GM10266 (cell line): ENCODE measurements around the gene PITPNM3.

Experiments
- DNase-seq: peaks from one replicate; pipeline ENCODE4 v3.0.0; 2012; ENCODE audit errors: extremely low spot score
- TF ChIP-seq, protein P1 (sequence below): IDR thresholded peaks from 2 replicates; pipeline ENCODE4 v1.5.1; 2012; ENCODE audit warnings: mild to moderate bottlenecking, low read depth; ENCODE audit not compliant: control insufficient read depth, insufficient read depth; ENCODE audit errors: missing control alignments

PITPNM3 gene

DNA sequence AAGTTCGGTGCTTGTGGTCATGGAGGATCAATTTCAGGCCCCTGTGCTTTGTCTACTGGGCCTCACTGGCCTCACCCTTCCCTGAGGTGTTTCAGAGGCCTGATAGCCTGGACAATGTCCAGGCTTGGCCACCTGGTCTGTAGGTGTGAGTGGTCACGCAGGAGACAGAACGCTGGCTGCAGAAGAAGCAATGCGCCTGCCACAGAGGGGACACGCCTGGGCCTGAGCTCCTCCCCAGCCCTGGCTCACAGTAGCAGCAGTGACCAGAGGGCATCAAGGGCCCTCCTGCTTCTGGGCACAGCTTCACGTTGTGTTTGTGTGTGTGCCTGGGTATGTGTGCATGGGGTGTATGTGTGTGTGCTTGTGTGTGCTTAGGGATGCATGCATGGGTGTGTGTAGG lies 1.9 kb upstream of the PITPNM3 start:
- DNase-seq = no peak
- TF ChIP-seq, protein P1, sequence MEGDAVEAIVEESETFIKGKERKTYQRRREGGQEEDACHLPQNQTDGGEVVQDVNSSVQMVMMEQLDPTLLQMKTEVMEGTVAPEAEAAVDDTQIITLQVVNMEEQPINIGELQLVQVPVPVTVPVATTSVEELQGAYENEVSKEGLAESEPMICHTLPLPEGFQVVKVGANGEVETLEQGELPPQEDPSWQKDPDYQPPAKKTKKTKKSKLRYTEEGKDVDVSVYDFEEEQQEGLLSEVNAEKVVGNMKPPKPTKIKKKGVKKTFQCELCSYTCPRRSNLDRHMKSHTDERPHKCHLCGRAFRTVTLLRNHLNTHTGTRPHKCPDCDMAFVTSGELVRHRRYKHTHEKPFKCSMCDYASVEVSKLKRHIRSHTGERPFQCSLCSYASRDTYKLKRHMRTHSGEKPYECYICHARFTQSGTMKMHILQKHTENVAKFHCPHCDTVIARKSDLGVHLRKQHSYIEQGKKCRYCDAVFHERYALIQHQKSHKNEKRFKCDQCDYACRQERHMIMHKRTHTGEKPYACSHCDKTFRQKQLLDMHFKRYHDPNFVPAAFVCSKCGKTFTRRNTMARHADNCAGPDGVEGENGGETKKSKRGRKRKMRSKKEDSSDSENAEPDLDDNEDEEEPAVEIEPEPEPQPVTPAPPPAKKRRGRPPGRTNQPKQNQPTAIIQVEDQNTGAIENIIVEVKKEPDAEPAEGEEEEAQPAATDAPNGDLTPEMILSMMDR = no peak

DNA sequence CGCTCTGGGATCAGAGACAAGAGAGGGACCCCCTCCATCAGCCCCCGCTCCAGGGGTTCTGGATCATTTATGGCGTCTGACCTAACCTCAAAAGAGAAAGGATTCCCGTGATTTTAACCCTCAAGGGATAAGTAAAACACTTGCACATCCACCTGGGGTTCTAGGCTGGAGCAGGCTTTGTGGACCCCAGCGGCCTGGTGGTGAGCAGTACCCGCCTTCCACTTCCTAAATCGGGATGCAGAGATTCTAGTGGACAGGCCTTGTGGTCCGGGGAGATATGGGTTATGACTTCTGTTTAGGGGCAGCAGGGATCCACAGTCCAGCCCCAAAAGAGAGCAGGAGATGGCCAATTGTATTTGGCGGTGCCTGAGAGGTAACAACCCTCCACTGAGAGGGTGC lies 684 bp upstream of the PITPNM3 start:
- DNase-seq = no peak
- TF ChIP-seq, protein P1 = no peak

DNA sequence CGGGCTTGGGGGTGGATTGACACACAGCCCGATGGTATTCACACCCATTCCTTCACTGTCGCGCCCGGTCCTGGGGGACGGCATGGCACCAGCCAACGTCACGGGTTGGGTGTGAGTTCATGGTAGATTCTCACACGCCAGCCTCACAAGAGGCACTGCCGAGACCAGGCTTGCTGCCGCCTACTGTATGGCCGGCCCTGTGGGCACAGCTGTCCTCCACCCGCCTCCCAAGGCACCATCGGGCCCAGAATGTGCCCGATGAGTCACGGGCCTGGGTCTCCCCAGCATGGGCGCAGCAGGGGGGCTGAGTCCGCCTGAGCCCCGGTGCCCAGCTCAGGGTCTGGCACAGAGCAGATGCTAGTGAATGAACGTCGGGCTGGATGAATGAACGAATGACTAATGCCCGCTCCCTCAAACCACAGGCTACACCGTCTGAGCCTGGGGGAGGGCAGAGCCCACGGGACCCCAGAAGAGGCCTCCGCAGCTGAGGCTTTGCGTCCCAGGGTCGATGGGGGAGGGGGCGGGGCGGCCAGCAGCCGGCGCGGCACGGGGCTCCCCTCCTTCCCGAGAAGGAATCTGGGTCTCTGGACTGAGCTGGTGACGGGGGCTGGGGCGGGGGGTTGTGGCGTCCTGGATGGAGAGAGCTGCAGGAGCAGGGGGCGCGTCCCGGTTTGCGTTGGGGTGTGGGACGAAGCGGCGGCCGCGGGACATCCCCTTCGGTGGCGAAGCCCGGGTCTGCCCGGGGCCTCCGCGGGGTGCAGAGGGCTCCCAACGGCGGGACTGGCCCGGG lies 829 bp downstream of the PITPNM3 start:
- no peak for DNase-seq
- TF ChIP-seq, protein P1 = no peak

DNA sequence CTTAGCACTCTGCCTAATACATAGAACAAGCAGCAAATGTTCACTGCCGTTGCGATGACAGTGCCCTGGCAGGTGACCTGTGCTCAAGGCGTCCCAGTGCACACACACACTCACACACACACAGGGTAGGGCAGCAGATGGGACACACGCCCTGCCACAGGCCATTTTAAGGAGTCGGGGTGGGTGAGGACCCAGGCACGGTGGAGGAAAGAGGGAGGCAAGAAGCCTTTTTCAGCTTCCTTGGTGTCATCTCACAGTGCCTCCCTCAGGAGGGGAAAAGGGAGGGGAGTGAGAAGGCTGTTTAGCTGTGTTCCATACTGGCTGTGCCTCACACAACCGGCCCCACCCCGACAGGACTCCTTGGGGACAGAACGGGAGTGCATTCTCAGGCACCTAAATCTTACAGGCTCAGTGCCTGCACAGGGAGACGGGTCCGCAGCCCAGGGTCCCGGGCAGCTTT lies 1.5 kb downstream of the PITPNM3 start:
- DNase-seq = no peak
- TF ChIP-seq, protein P1 = no peak

DNA sequence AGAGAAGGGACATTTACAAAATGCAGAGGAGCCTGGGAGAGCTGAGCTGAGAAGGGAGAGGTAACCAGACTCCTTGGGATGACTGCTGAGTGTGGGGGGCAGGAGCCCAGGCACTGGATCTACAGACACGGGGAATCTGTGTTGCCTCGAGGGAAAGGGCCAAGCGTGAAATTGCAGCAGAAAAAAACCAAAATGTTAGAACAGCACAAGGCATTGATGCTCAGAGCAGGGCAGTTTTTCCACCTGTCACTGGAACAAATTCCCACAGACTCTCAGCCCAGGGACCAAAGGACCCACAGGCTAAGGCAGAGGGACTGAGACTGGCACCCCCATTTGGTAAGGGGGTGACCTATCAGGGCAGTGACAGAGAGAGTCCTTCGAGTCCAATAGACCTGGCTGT lies 2.0 kb downstream of the PITPNM3 start:
- no peak for DNase-seq
- TF ChIP-seq, protein P1 = no peak

DNA sequence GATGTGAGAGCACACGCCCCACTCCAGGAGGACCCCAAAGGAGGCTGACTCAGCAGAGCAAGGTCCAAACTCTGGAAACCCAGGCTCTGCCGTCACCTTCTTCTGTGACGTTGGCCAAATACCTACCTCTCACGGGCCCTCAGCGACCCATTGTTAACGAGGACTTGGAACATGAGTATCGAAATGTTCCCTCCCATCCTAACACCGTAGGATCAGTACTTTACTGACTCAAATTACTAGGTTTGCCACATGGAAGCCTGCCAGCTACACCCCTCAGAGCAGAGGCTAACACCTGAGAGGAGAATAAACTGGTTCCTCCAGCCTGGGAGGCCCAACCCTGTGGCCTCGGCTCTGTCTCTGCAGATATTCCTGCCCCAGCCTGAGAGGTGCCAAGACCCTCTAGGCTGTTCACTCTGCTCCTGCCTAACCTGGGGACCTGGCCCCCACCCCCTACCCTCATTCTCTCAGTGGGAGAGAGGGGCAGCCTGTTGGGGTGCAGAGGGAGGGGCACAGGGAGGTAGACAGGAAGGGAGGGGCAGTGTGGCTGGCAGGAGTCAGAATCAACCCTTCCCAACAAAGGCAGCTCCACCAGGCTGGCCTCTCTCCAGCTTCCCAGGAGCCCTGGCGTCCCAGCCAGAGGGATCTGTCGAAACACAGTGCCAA lies 4.4 kb downstream of the PITPNM3 start:
- TF ChIP-seq, protein P1 = no peak
- DNase-seq = no peak

DNA sequence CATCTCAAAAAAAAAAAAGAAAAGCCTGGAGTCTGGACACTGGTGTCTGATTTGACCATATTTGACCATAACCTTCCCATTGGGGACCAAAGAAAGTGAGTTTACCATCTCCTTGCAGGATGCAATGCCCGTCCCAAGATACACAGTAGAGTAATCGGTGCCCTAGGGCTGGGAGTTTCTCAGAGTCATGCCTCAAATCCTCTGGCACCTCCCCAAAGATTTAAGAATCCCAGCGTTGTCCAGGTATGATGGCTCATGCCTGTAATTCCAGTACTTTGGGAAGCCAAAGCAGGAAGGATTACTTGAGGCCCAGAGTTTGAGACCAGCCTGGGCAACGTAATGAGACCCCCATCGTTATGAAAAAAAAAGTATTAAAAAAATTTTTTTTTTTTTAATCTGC lies 5.0 kb downstream of the PITPNM3 start:
- TF ChIP-seq, protein P1 = no peak
- DNase-seq = no peak
